GM10266 (cell line): Measurements from ENCODE around the gene TCF3.
"Not testable (repeated sequence)": the region's sequence is repeated elsewhere in the genome, so short reads cannot be mapped to it uniquely, and the experiment has no call there.

Experiments used
- DNase-seq: peaks from one replicate; pipeline ENCODE4 v3.0.0; 2012; ENCODE audit errors: extremely low spot score
- CTCF ChIP-seq: IDR thresholded peaks from 2 replicates; pipeline ENCODE4 v1.5.1; 2012; ENCODE audit warnings: mild to moderate bottlenecking, low read depth; ENCODE audit not compliant: control insufficient read depth, insufficient read depth; ENCODE audit errors: missing control alignments

TCF3 gene

DNA sequence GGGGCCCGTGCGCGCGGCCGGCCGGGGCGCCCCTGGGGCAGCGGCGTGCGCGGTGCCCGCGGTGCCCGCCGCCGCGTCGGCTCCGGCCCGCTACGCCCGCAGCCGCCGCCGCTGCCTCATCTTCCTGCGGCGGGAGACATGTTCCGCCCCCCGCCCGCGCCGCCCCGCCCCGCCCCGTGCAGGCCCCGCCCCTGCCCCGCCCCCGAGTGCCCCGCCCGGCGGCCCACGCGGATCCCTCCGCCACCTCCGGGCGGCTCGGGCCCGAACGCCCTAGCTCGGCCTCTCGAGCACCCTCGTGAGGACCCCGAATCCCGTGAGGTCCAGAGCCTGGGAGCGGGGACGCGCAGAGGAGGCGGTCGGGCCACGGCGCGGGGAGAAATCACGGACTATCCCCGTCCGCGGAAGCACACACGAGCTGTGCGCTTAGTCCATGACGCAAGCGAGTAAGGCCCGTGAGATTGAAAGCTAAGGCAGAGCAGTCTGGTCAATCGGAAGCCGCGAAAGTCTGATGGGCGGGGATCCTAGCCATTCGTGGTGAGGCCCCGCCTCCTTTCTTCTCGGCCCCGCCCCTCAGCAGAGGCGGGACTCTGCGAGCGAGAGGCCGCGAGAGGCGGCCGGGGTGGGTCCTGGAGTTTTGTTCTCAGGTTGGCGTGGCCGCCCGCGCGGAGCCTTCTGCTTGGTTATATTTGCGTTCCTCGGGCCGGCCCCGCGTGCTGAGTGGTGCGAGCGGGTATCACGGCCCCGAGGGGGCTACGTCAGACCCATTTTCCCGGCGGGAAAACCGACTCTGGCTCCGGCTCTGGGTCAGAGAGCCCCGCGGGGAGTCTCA is at the start of gene TCF3:
Gene TCF3, minus strand, starts transcription at position 145 of the 829 bp plus-strand sequence. CDS start 2,367 bp downstream, outside the sequence.
- TF ChIP-seq CTCF = no peak
- DNase-seq = peak; percentile 100

DNA sequence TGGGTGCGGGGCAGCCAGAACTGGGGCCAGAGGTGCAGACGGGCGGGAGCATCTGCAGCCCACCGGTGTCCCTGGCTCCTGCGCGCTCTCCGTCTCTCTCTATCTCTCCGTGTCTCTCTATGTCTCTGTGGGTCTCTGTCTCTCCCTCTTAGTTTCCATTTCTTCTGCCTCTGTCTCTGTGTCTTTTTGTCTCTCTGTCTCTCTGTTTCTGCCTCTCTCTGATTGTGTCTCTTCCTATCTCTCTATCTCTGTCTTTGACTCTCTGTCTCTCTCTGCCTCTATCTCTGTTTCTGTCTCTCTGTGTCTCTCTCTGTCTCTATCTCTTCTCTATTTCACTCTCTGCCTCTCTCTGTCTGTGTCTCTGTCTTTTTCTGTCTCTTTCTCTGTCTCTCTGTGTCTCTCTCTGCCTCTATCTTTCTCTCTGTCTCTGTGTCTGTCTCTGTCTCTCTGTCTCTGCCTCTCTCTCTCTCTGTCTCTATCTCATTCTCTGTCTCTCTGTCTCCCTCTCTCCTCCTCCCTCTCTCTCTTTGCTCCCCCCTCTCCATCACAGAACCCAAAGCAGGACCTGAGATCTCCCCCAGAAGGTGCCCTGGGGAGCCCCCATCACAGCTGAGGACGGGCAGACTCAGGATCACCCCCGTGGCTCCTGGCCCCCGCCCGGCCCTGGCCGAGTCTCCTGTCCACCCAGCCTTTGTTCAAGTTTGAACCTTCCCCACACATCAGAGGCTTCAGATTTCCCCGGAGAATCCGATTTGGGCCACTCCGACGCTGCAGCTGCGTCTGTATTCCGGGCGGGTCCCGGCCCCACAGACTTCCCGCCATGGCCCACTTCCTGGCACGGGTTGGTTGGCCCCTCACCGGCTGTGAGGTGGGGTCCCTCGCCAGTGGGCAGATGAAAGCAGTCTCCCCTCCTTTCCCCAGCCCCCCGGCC is 48.6 kb upstream of the TCF3 start:
- TF ChIP-seq CTCF = no peak
- DNase-seq = no peak

DNA sequence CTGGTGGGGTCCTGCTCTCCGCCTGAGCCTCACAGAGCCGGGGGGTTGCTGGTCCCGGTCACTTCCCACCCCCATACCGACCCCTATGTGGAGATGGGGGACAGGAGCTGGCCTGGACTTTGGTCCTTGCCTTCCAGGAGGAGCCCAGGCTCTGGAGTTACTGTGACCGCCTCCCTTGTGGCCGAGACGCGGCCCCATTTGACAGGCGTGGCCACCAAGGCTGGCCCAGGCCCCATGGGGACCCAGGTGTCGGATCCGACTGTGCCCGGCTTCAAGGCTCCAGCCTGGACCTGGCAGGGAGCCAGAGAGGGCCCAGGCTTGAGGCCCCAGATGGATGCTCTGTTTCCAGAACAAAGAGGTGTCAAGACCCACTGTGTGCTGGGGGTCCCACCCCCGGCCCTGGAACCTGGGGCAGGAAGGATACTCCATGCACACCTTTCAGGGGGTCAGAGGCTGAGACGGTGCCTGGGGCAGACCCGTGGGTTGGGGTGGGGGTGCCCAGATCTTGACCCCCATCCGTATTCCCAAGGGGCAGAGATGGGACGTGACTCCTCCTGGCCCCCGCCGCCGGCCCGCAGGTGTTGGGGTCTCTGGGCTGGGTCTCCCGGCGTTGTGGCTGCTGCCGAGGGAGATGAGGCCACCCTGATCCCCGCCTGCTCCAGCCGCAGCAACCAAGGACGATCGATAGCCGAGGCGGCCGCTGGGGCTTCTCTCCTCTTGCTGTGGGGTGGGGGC is 47.8 kb upstream of the TCF3 start:
- TF ChIP-seq CTCF = no peak
- no peak for DNase-seq

DNA sequence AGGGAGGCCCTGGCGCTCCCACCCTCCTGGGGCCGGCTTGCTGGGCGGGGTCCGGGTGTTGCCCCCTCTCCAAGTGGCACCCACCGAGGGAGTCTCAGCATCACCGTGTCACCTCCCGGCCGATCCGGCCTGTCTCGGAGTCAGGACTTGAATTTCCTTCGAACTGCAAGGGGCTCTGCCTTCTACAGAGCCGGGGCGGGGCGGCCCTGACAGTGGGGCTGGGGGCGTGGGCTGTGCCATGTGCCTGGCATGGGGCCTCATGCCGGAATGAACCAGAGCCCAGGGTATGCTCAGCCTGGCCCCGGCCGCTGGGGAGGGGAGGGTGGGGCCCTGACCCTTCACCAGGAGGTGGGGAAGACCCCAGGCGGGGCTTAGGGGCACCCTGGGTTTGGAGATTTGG is 47.0 kb upstream of the TCF3 start:
- DNase-seq = no peak
- no peak for TF ChIP-seq CTCF

GRCh38 chr19:1698636-1699035 is 46.2 kb upstream of the TCF3 start:
- DNase-seq = no peak
- TF ChIP-seq CTCF = no peak

- DNase-seq = not testable (repeated sequence)
These were observed 43.1 kb upstream of the TCF3 start for GRCh38 chr19:1695481-1695880.

GRCh38 chr19:1691589-1692290 is 39.3 kb upstream of the TCF3 start:
- DNase-seq = no peak
- TF ChIP-seq CTCF = no peak
